HUES48 (cell line): Measurements from ENCODE around the gene SLC35D1.
"Not testable (repeated sequence)": the region's sequence is repeated elsewhere in the genome, so short reads cannot be mapped to it uniquely, and the experiment has no call there.

ENCODE experiments used
- H3K27ac ChIP-seq: one replicate; pipeline ENCODE4 v1.7.0; 2013; ENCODE audit warnings: low read depth, low read length, inconsistent platforms
- H3K27me3 ChIP-seq: 2 replicates; pipeline ENCODE4 v1.6.1; 2013; ENCODE audit warnings: mild to moderate bottlenecking, low read length; ENCODE audit not compliant: control insufficient read depth, insufficient read depth
- H3K36me3 ChIP-seq: 2 replicates; pipeline ENCODE4 v1.6.1; 2013; ENCODE audit warnings: low read length; ENCODE audit not compliant: control insufficient read depth, insufficient read depth
- H3K4me1 ChIP-seq: 2 replicates; pipeline ENCODE4 v1.6.1; 2013; ENCODE audit warnings: mild to moderate bottlenecking, low read length; ENCODE audit not compliant: control insufficient read depth, insufficient read depth
- H3K4me3 ChIP-seq: 2 replicates; pipeline ENCODE4 v1.5.1; 2013; ENCODE audit warnings: mild to moderate bottlenecking, low read depth, low read length
- H3K9ac ChIP-seq: 2 replicates; pipeline ENCODE4 v1.6.1; 2013; ENCODE audit warnings: mild to moderate bottlenecking, low read depth, low read length, moderate library complexity
- H3K9me3 ChIP-seq: 2 replicates; pipeline ENCODE4 v1.6.1; 2013; ENCODE audit warnings: low read length; ENCODE audit not compliant: control insufficient read depth, insufficient read depth

SLC35D1 gene

GRCh38 chr1:66993076-66993475 is 60.9 kb downstream of the SLC35D1 start:
- no peak overlapping the region for H3K27ac ChIP-seq
- no peaks in the 10 kb centered on the region for H3K4me1 ChIP-seq
- H3K36me3 ChIP-seq: peaks cover 12% of the 10 kb centered on the region
- no peaks in the 10 kb centered on the region for H3K27me3 ChIP-seq
- H3K9ac ChIP-seq: no peak overlapping the region
- no peaks in the 10 kb centered on the region for H3K9me3 ChIP-seq
- H3K4me3 ChIP-seq: no peak overlapping the region

- Histone ChIP-seq H3K36me3 (peaks cover 81% of the 10 kb centered on the region), H3K9me3 (no peaks in the 10 kb centered on the region), H3K4me1 (no peaks in the 10 kb centered on the region), H3K9ac (no peak overlapping the region), H3K27ac (no peak overlapping the region), H3K4me3 (no peak overlapping the region), H3K27me3 (no peaks in the 10 kb centered on the region)
These were observed 68.1 kb downstream of the SLC35D1 start for GRCh38 chr1:66985835-66986234.

GRCh38 chr1:66984491-66984890 is 69.5 kb downstream of the SLC35D1 start:
- H3K27ac ChIP-seq: no peak overlapping the region
- H3K9me3 ChIP-seq: no peaks in the 10 kb centered on the region
- no peak overlapping the region for H3K9ac ChIP-seq
- H3K27me3 ChIP-seq: no peaks in the 10 kb centered on the region
- H3K4me3 ChIP-seq: no peak overlapping the region
- H3K36me3 ChIP-seq: peaks cover 93% of the 10 kb centered on the region
- H3K4me1 ChIP-seq: no peaks in the 10 kb centered on the region

GRCh38 chr1:66982561-66983260 is 71.2 kb downstream of the SLC35D1 start:
- Histone ChIP-seq H3K9ac (no peak overlapping the region), H3K9me3 (no peaks in the 10 kb centered on the region), H3K36me3 (peaks cover 94% of the 10 kb centered on the region), H3K4me3 (no peak overlapping the region), H3K27ac (no peak overlapping the region), H3K4me1 (no peaks in the 10 kb centered on the region), H3K27me3 (no peaks in the 10 kb centered on the region)

GRCh38 chr1:66981679-66982078 is 72.3 kb downstream of the SLC35D1 start:
- Histone ChIP-seq H3K4me1 (no peaks in the 10 kb centered on the region), H3K9me3 (no peaks in the 10 kb centered on the region), H3K9ac (no peak overlapping the region), H3K27ac (no peak overlapping the region), H3K27me3 (no peaks in the 10 kb centered on the region), H3K4me3 (no peak overlapping the region), H3K36me3 (peaks cover 93% of the 10 kb centered on the region)

- peaks cover 91% of the 10 kb centered on the region for H3K36me3 ChIP-seq
- no peak overlapping the region for H3K4me3 ChIP-seq
- no peak overlapping the region for H3K9ac ChIP-seq
- no peaks in the 10 kb centered on the region for H3K4me1 ChIP-seq
- H3K27ac ChIP-seq: no peak overlapping the region
- H3K9me3 ChIP-seq: no peaks in the 10 kb centered on the region
- no peaks in the 10 kb centered on the region for H3K27me3 ChIP-seq
These were observed 73.1 kb downstream of the SLC35D1 start for GRCh38 chr1:66980745-66981367.

GRCh38 chr1:66979621-66980020 is 74.3 kb downstream of the SLC35D1 start:
- not testable (repeated sequence) for H3K27me3 ChIP-seq, H3K9me3 ChIP-seq, H3K4me1 ChIP-seq, H3K27ac ChIP-seq, H3K4me3 ChIP-seq, H3K9ac ChIP-seq
- H3K36me3 ChIP-seq: peaks cover 89% of the 10 kb centered on the region

- Histone ChIP-seq H3K27me3 (no peaks in the 10 kb centered on the region), H3K27ac (no peak overlapping the region), H3K4me1 (no peaks in the 10 kb centered on the region), H3K9me3 (no peaks in the 10 kb centered on the region), H3K36me3 (peaks cover 88% of the 10 kb centered on the region), H3K9ac (no peak overlapping the region), H3K4me3 (no peak overlapping the region)
These were observed 75.7 kb downstream of the SLC35D1 start for GRCh38 chr1:66978201-66978600.

- Histone ChIP-seq H3K27ac (no peak overlapping the region), H3K36me3 (peaks cover 64% of the 10 kb centered on the region), H3K4me3 (no peak overlapping the region), H3K9me3 (no peaks in the 10 kb centered on the region), H3K9ac (no peak overlapping the region), H3K4me1 (no peaks in the 10 kb centered on the region), H3K27me3 (no peaks in the 10 kb centered on the region)
These were observed 85.4 kb downstream of the SLC35D1 start for GRCh38 chr1:66968574-66968973.

- not testable (repeated sequence) for H3K9me3 ChIP-seq, H3K9ac ChIP-seq, H3K4me1 ChIP-seq, H3K4me3 ChIP-seq, H3K27me3 ChIP-seq, H3K27ac ChIP-seq
- H3K36me3 ChIP-seq: peaks cover 67% of the 10 kb centered on the region
These were observed 87.6 kb downstream of the SLC35D1 start for GRCh38 chr1:66966188-66966873.

- H3K27ac ChIP-seq: no peak overlapping the region
- H3K9ac ChIP-seq: no peak overlapping the region
- H3K36me3 ChIP-seq: peaks cover 89% of the 10 kb centered on the region
- no peaks in the 10 kb centered on the region for H3K9me3 ChIP-seq
- no peak overlapping the region for H3K4me3 ChIP-seq
- H3K4me1 ChIP-seq: no peaks in the 10 kb centered on the region
- H3K27me3 ChIP-seq: no peaks in the 10 kb centered on the region
These were observed 96.0 kb downstream of the SLC35D1 start for GRCh38 chr1:66957938-66958337.
